HCT116 (cell line): ENCODE measurements around the gene UBE2E3. TPM values are rescaled to one million over a fixed set of nuclear protein-coding genes. Genes with fewer than 3 reads are reported as not detected.
A peak's percentile ranks its signal among the peaks of the same experiment; 100 is the strongest.

Experiments used
- ATAC-seq: fragments of 200-7000 bp; cut with Tn5 transposase; 2 replicates; pipeline ENCODE4 v1.9.1; 2020; ENCODE audit warnings: mild to moderate bottlenecking, moderate library complexity
- BruUV-seq: library from RNA; stranded (reverse); fragments of 400-500 nt; replicated peaks from 2 replicates; lab custom pipeline; 2021; lab: Mats Ljungman, UMichigan
- CTCF ChIA-PET: fragments of 300-600 bp; sonication (Branson Sonifier 250); formaldehyde crosslinking; loops from one replicate; lab custom pipeline; 2021; ENCODE audit warnings: antibody characterized with exemption; lab: Charles Lee
- POLR2A ChIA-PET: fragments of 300-600, 350-600 bp; sonication (Branson Sonifier 250); formaldehyde crosslinking; loops from one replicate; lab custom pipeline; 2021; ENCODE audit warnings: antibody characterized with exemption; lab: Charles Lee
- RAD21 ChIA-PET, 2 experiments: fragments of 300-600 bp; sonication (Branson Sonifier 250); formaldehyde crosslinking; loops; one replicate each; lab custom pipeline; 2023; ENCODE audit warnings: low total read pairs in 2 of 2; ENCODE audit not compliant: uncharacterized antibody in 2 of 2, unreplicated experiment in 2 of 2, low non-redundant PET in 1 of 2; lab: Charles Lee
- DNase-seq: peaks from one replicate; pipeline ENCODE4 v3.0.0-alpha.2; 2010; ENCODE audit warnings: low read depth, low spot score
- H2AFZ ChIP-seq: fragments of 200-600 bp; shearing (Covaris generic), sonication (generic); 2 replicates; pipeline ENCODE4 v1.6.1; 2017; ENCODE audit warnings: low read depth, mixed run types, mixed read lengths, antibody characterized with exemption, low read length; ENCODE audit not compliant: poor library complexity, severe bottlenecking
- H3K27ac ChIP-seq: 2 replicates; pipeline ENCODE4 v1.5.1; 2012; ENCODE audit warnings: low read depth, low read length
- H3K27me3 ChIP-seq: fragments of 200-600 bp; sonication (generic); 2 replicates; pipeline ENCODE4 v1.6.1; 2016; ENCODE audit warnings: mixed run types, low read length, mixed read lengths; ENCODE audit not compliant: insufficient read depth
- H3K36me3 ChIP-seq, 2 experiments: fragments of 200-500 bp in 1 of 2; fragments of 200-600 bp in 1 of 2; sonication (Bioruptor generic) in 1 of 2; sonication (generic) in 1 of 2; 2 replicates each; pipeline versions ENCODE4 v1.5.1 to v1.6.1; 2014 to 2016; ENCODE audit warnings: low read length in 2 of 2, inconsistent platforms in 1 of 2, mixed read lengths in 1 of 2, mixed run types in 1 of 2; ENCODE audit not compliant: insufficient read depth in 2 of 2, control insufficient read depth in 1 of 2
- H3K4me1 ChIP-seq, 2 experiments: fragments of 200-600 bp in 1 of 2; sonication (generic) in 1 of 2; 2 replicates each; pipeline versions ENCODE4 v1.5.1 to v1.6.1; 2012 to 2017; ENCODE audit warnings: low read length in 2 of 2, inconsistent platforms in 1 of 2, mild to moderate bottlenecking in 1 of 2, mixed read lengths in 1 of 2, mixed run types in 1 of 2, moderate library complexity in 1 of 2; ENCODE audit not compliant: insufficient read depth in 2 of 2, control insufficient read depth in 1 of 2
- H3K4me2 ChIP-seq: fragments of 200-600 bp; sonication (generic); 2 replicates; pipeline ENCODE4 v1.6.1; 2017; ENCODE audit warnings: mixed run types, low read length, mixed read lengths
- H3K4me3 ChIP-seq, 2 experiments: fragments of 200-600 bp in 1 of 2; sonication (generic) in 1 of 2; replicated peaks in 1 of 2; 2 replicates each; pipeline ENCODE4 v1.5.1; 2011 to 2016; ENCODE audit warnings: low read length in 2 of 2, control low read depth in 1 of 2, low read depth in 1 of 2, mild to moderate bottlenecking in 1 of 2, mixed read lengths in 1 of 2, mixed run types in 1 of 2
- H3K79me2 ChIP-seq: fragments of 200-600 bp; sonication (generic); 2 replicates; pipeline ENCODE4 v1.6.1; 2017; ENCODE audit warnings: mild to moderate bottlenecking, mixed run types, low read length, moderate library complexity, mixed read lengths; ENCODE audit not compliant: insufficient read depth
- H3K9ac ChIP-seq: fragments of 200-600 bp; sonication (generic); 2 replicates; pipeline ENCODE4 v1.6.1; 2016; ENCODE audit warnings: low read length, mixed read lengths
- H3K9me2 ChIP-seq: fragments of 200-600 bp; sonication (generic), shearing (Covaris generic); 2 replicates; pipeline ENCODE4 v1.6.1; 2017; ENCODE audit warnings: mixed run types, mild to moderate bottlenecking, moderate library complexity; ENCODE audit not compliant: insufficient read depth
- H3K9me3 ChIP-seq, 2 experiments: fragments of 200-500 bp in 1 of 2; fragments of 200-600 bp in 1 of 2; sonication (Bioruptor generic) in 1 of 2; sonication (generic) in 1 of 2; 2 replicates each; pipeline ENCODE4 v1.6.1; 2014 to 2017; ENCODE audit warnings: low read length in 2 of 2, mixed read lengths in 2 of 2, inconsistent platforms in 1 of 2, low read depth in 1 of 2, mild to moderate bottlenecking in 1 of 2, mixed run types in 1 of 2, moderate library complexity in 1 of 2; ENCODE audit not compliant: control insufficient read depth in 1 of 2, insufficient read depth in 1 of 2
- H4K20me1 ChIP-seq: fragments of 200-600 bp; sonication (generic), shearing (Covaris generic); 2 replicates; pipeline ENCODE4 v1.6.1; 2017; ENCODE audit warnings: mixed run types, mild to moderate bottlenecking, moderate library complexity; ENCODE audit not compliant: insufficient read depth
- CBX3 ChIP-seq: IDR thresholded peaks from 2 replicates; pipeline ENCODE4 v1.6.1; 2012; ENCODE audit warnings: low read depth
- CEBPB ChIP-seq: IDR thresholded peaks from 2 replicates; pipeline ENCODE4 v1.6.1; 2012; ENCODE audit warnings: low read depth
- ELF1 ChIP-seq: IDR thresholded peaks from 2 replicates; pipeline ENCODE4 v1.6.1; 2012; ENCODE audit warnings: low read depth, borderline replicate concordance
- EZH2phosphoT487 ChIP-seq: fragments of 200-600 bp; IDR thresholded peaks from 2 replicates; pipeline ENCODE4 v1.6.1; 2018; ENCODE audit warnings: antibody characterized with exemption, borderline replicate concordance
- FOSL1 ChIP-seq: IDR thresholded peaks from 2 replicates; pipeline ENCODE4 v1.6.1; 2012; ENCODE audit warnings: low read depth
- JUND ChIP-seq: IDR thresholded peaks from 2 replicates; pipeline ENCODE4 v1.6.1; 2012
- POLR2AphosphoS5 ChIP-seq: IDR thresholded peaks from 2 replicates; pipeline ENCODE4 v1.6.1; 2011; ENCODE audit warnings: mild to moderate bottlenecking, low read depth, low read length, moderate library complexity
- RAD21 ChIP-seq: IDR thresholded peaks from 2 replicates; pipeline ENCODE4 v1.6.1; 2012; ENCODE audit warnings: low read depth, mild to moderate bottlenecking
- SIN3A ChIP-seq: IDR thresholded peaks from 2 replicates; pipeline ENCODE4 v1.6.1; 2012; ENCODE audit warnings: low read depth
- ZFX ChIP-seq: fragments of 450-650 bp; IDR thresholded peaks from 2 replicates; pipeline ENCODE4 v1.6.1; 2017
- ZNF274 ChIP-seq: fragments of 200-500 bp; sonication (Bioruptor generic); IDR thresholded peaks from 2 replicates; pipeline ENCODE4 v1.6.1; 2014; ENCODE audit warnings: mild to moderate bottlenecking, low read depth, low read length, inconsistent platforms
- intact Hi-C: fragments of 100-400 bp; cut with micrococcal nuclease; formaldehyde crosslinking; loops from 2 replicates; pipeline ENCODE4 v1.10.0; 2022
- total RNA-seq: library from RNA; stranded (reverse); gene quantifications from one replicate; pipeline ENCODE4 v1.2.1, GENCODE V29; 2021; ENCODE audit not compliant: unreplicated experiment
- TF ChIP-seq, protein P1 (sequence below): IDR thresholded peaks from 2 replicates; pipeline ENCODE4 v1.6.1; 2012
- TF ChIP-seq, protein P2 (sequence below), 3 experiments: fragments of 200-600 bp in 1 of 3; sonication (generic) in 1 of 3; IDR thresholded peaks in 2 of 3; conservative IDR thresholded peaks in 1 of 3; 2 replicates each; pipeline ENCODE4 v1.5.1; 2012 to 2017; ENCODE audit warnings: low read depth in 2 of 3, low read length in 2 of 3, antibody characterized with exemption in 1 of 3, borderline replicate concordance in 1 of 3, control low read depth in 1 of 3, mild to moderate bottlenecking in 1 of 3, mixed read lengths in 1 of 3, mixed run types in 1 of 3, moderate library complexity in 1 of 3; ENCODE audit not compliant: insufficient read depth in 1 of 3

UBE2E3 gene
- total RNA-seq, 1 experiment from 2014 or later: 64.2 TPM

DNA sequence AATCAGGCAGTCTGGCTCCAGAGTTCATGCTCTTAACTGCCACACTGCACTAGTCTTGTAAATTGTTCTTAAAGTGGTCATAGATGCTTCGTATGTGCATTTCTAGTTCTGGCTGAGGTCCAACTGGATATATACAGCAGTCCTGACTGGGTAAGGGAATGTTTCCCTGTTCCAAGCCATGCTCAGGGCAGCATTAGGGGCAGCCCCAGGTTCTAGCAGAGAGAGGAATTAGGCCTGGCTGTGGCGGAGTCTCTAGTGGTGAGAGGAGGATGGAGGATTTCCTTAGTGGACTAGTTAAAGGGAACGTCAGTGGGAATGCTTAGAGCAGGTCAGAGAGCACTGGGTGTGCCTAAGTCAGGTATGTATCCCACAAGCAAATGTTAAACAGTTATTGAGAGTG, 28.0 kb downstream of the UBE2E3 start:
- peaks cover 96% of the 10 kb centered on the region for H3K79me2 ChIP-seq
- H3K36me3 ChIP-seq: no peaks in the 10 kb centered on the region
- intact Hi-C loops: no loop called here
- H3K27me3 ChIP-seq: no peaks in the 10 kb centered on the region
- CTCF ChIA-PET: no interaction called here
- POLR2A ChIA-PET: no interaction called here
- BruUV-seq: no TSS peak
- no peak overlapping the region for H3K4me2 ChIP-seq
- H3K27ac ChIP-seq: no peak overlapping the region
- no peak overlapping the region for H3K9ac ChIP-seq
- no peak overlapping the region for H2AFZ ChIP-seq
- H4K20me1 ChIP-seq: peaks cover 4% of the 10 kb centered on the region; the same call in 1 of the 2 replicates
- H3K4me3 ChIP-seq: no peak overlapping the region
- TF ChIP-seq, protein P1, sequence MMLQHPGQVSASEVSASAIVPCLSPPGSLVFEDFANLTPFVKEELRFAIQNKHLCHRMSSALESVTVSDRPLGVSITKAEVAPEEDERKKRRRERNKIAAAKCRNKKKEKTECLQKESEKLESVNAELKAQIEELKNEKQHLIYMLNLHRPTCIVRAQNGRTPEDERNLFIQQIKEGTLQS: no peak
- TF ChIP-seq FOSL1: no peak
- no peak for TF ChIP-seq RAD21
- TF ChIP-seq POLR2AphosphoS5: no peak
- TF ChIP-seq, protein P2, sequence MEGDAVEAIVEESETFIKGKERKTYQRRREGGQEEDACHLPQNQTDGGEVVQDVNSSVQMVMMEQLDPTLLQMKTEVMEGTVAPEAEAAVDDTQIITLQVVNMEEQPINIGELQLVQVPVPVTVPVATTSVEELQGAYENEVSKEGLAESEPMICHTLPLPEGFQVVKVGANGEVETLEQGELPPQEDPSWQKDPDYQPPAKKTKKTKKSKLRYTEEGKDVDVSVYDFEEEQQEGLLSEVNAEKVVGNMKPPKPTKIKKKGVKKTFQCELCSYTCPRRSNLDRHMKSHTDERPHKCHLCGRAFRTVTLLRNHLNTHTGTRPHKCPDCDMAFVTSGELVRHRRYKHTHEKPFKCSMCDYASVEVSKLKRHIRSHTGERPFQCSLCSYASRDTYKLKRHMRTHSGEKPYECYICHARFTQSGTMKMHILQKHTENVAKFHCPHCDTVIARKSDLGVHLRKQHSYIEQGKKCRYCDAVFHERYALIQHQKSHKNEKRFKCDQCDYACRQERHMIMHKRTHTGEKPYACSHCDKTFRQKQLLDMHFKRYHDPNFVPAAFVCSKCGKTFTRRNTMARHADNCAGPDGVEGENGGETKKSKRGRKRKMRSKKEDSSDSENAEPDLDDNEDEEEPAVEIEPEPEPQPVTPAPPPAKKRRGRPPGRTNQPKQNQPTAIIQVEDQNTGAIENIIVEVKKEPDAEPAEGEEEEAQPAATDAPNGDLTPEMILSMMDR (IDR thresholded peaks at IDR 0.05 in 2 of 3, conservative IDR thresholded peaks at IDR 0.05 in 1 of 3; ENCODE audit: borderline replicate concordance in 1 of 3, insufficient read depth in 1 of 3, low read depth in 2 of 3, low read length in 2 of 3): no peak
- no peak for TF ChIP-seq ZFX
- no peak for TF ChIP-seq JUND
- TF ChIP-seq ELF1: no peak
- TF ChIP-seq EZH2phosphoT487: no peak
- TF ChIP-seq ZNF274: no peak
- TF ChIP-seq SIN3A: no peak
- no peak for TF ChIP-seq CBX3
- TF ChIP-seq CEBPB: no peak
- no peaks in the 10 kb centered on the region for H3K4me1 ChIP-seq
- DNase-seq: no peak
- peak; percentile 50; the same call in 1 of the 2 replicates for ATAC-seq
- no peaks in the 10 kb centered on the region for H3K9me3 ChIP-seq
- no peaks in the 10 kb centered on the region for H3K9me2 ChIP-seq
- RAD21 ChIA-PET: no interaction called here
